Measurements from ENCODE around the gene AXIN1. TPM values are rescaled to one million over a fixed set of nuclear protein-coding genes. Genes with fewer than 3 reads are reported as not detected.

The AXIN1 gene
- total RNA-seq, 2 experiments from 2014 or later = 22.3 to 25.7 TPM

GRCh38 chr16:245105-245504, 107.4 kb downstream of the AXIN1 start:
- H3K4me1 Mint-ChIP-seq = peaks cover 8% of the 10 kb centered on the region
- no peaks in the 10 kb centered on the region for H3K27me3 Mint-ChIP-seq
- no peak overlapping the region for H3K27ac Mint-ChIP-seq
- DNase-seq (no peak), ATAC-seq (no peak)
- no peak overlapping the region for H3K4me3 Mint-ChIP-seq
- CTCF ChIA-PET = no interaction called here
- H3K36me3 Mint-ChIP-seq = no peaks in the 10 kb centered on the region
- H3K9me3 Mint-ChIP-seq (ENCODE audit: low read depth) = no peaks in the 10 kb centered on the region

- H3K36me3 Mint-ChIP-seq = no peaks in the 10 kb centered on the region
- H3K4me3 Mint-ChIP-seq = no peak overlapping the region
- peaks cover 11% of the 10 kb centered on the region for H3K4me1 Mint-ChIP-seq
- ATAC-seq = no peak
- H3K9me3 Mint-ChIP-seq (ENCODE audit: low read depth) = no peaks in the 10 kb centered on the region
- H3K27me3 Mint-ChIP-seq = peaks cover 2% of the 10 kb centered on the region
- DNase-seq = no peak
- CTCF ChIA-PET = no interaction called here
- no peak overlapping the region for H3K27ac Mint-ChIP-seq
These were observed 109.2 kb downstream of the AXIN1 start for GRCh38 chr16:243348-243747.

GRCh38 chr16:242281-242680, 110.2 kb downstream of the AXIN1 start:
- CTCF ChIA-PET = no interaction called here
- no peak for ATAC-seq
- no peak overlapping the region for H3K4me3 Mint-ChIP-seq
- H3K9me3 Mint-ChIP-seq (ENCODE audit: low read depth) = no peaks in the 10 kb centered on the region
- H3K27me3 Mint-ChIP-seq = peaks cover 4% of the 10 kb centered on the region
- no peak overlapping the region for H3K27ac Mint-ChIP-seq
- H3K4me1 Mint-ChIP-seq = peaks cover 11% of the 10 kb centered on the region
- no peak for DNase-seq
- no peaks in the 10 kb centered on the region for H3K36me3 Mint-ChIP-seq

GRCh38 chr16:240559-240958, 112.0 kb downstream of the AXIN1 start:
- H3K36me3 Mint-ChIP-seq = no peaks in the 10 kb centered on the region
- CTCF ChIA-PET = interaction anchor here (0.7 to 1.2 kb wide), 2 partner anchors 16 to 482 kb away, joined by 3 read pairs; no protein-coding TSS in a partner anchor
- H3K4me3 Mint-ChIP-seq = no peak overlapping the region
- H3K27me3 Mint-ChIP-seq = peaks cover 8% of the 10 kb centered on the region
- DNase-seq = no peak
- peaks cover 12% of the 10 kb centered on the region for H3K4me1 Mint-ChIP-seq
- ATAC-seq = no peak
- H3K27ac Mint-ChIP-seq = no peak overlapping the region
- H3K9me3 Mint-ChIP-seq (ENCODE audit: low read depth) = no peaks in the 10 kb centered on the region

GRCh38 chr16:239948-240277, 112.6 kb downstream of the AXIN1 start:
- Mint-ChIP-seq H3K4me1 (peaks cover 18% of the 10 kb centered on the region), H3K36me3 (no peaks in the 10 kb centered on the region), H3K9me3 (ENCODE audit: low read depth) (no peaks in the 10 kb centered on the region), H3K27ac (no peak overlapping the region), H3K4me3 (no peak overlapping the region), H3K27me3 (peaks cover 10% of the 10 kb centered on the region)
- DNase-seq (no peak), ATAC-seq (no peak)
- CTCF ChIA-PET = interaction anchor here (0.7 kb wide), 1 partner anchor 85 kb away, joined by 3 read pairs; no protein-coding TSS in a partner anchor

Other genes starting within 250 kb of the AXIN1 start
- gene NPRL3, start 214.1 kb downstream of the AXIN1 start, total RNA-seq = 10 to 100 TPM; 33.7 to 34.6 TPM
- gene HBZ, start 200.1 kb downstream of the AXIN1 start, total RNA-seq = not detected
- gene HBM, start 186.7 kb downstream of the AXIN1 start, total RNA-seq = not detected
- not detected for gene HBA2, start 179.8 kb downstream of the AXIN1 start, total RNA-seq
- not detected for gene HBA1, start 176.0 kb downstream of the AXIN1 start, total RNA-seq
- not detected for gene HBQ1, start 172.3 kb downstream of the AXIN1 start, total RNA-seq
- 10 to 100 TPM; 60.0 to 65.3 TPM for gene LUC7L, start 123.3 kb downstream of the AXIN1 start, total RNA-seq
- gene FAM234A, start 117.9 kb downstream of the AXIN1 start, total RNA-seq = 10 to 100 TPM in 1 of 2 experiments, 1 to 10 TPM in 1; 9.1 to 10.1 TPM
- gene RGS11, start 76.8 kb downstream of the AXIN1 start, total RNA-seq = not detected
- not detected for gene ARHGDIG, start 72.1 kb downstream of the AXIN1 start, total RNA-seq
- not detected for gene PDIA2, start 69.6 kb downstream of the AXIN1 start, total RNA-seq
- gene MRPL28, start 17.8 kb upstream of the AXIN1 start, total RNA-seq = 10 to 100 TPM; 89.0 to 90.7 TPM
- gene PGAP6, start 29.3 kb upstream of the AXIN1 start, total RNA-seq = 10 to 100 TPM; 46.6 to 50.4 TPM
- gene NME4, start 44.5 kb upstream of the AXIN1 start, total RNA-seq = 1 to 10 TPM; 6.7 to 7.0 TPM
- 1 to 10 TPM; 5.9 to 6.3 TPM for gene DECR2, start 49.2 kb upstream of the AXIN1 start, total RNA-seq
- gene RAB11FIP3, start 72.9 kb upstream of the AXIN1 start, total RNA-seq = 10 to 100 TPM; 25.9 to 32.1 TPM
- 100 to 1,000 TPM; 113 to 121 TPM for gene CAPN15, start 175.0 kb upstream of the AXIN1 start, total RNA-seq
- gene PRR35, start 207.7 kb upstream of the AXIN1 start, total RNA-seq = not detected
- 1 to 10 TPM in 1 of 2 experiments, under 1 TPM in 1; 0.94 to 1.2 TPM for gene NHLRC4, start 214.3 kb upstream of the AXIN1 start, total RNA-seq
- 10 to 100 TPM; 38.8 to 41.0 TPM for gene PIGQ, start 217.2 kb upstream of the AXIN1 start, total RNA-seq
- gene RAB40C, start 237.3 kb upstream of the AXIN1 start, total RNA-seq = 10 to 100 TPM; 13.3 to 14.0 TPM